Uterus (tissue), 4 donors: ENCODE results near the gene SPP1. TPM values are rescaled to one million over a fixed set of nuclear protein-coding genes. Genes with fewer than 3 reads are reported as not detected.

Source experiments
- DNase-seq, 2 donors: peaks; one replicate each; pipeline ENCODE4 v3.0.0-alpha.2; 2019 to 2020
- H3K27ac ChIP-seq, 2 donors: fragments of 200-600 bp; sonication (generic); 1 replicate in 1 of 2; 2 replicates in 1 of 2; pipeline ENCODE4 v1.5.1; 2016 to 2018
- H3K27me3 ChIP-seq, 2 donors: fragments of 200-600 bp; sonication (generic); one replicate each; pipeline ENCODE4 v1.5.1; 2018 to 2019; ENCODE audit warnings: control low read depth in 1 of 2
- H3K36me3 ChIP-seq, 2 donors: fragments of 200-600 bp; sonication (generic); one replicate each; pipeline ENCODE4 v1.5.1; 2019; ENCODE audit warnings: control low read depth in 1 of 2
- H3K4me1 ChIP-seq, 2 donors: fragments of 200-600 bp; sonication (generic); one replicate each; pipeline ENCODE4 v1.5.1; 2018 to 2019; ENCODE audit warnings: control low read depth in 1 of 2
- H3K4me3 ChIP-seq, 2 donors: fragments of 200-600 bp; sonication (generic); 1 replicate in 1 of 2; 2 replicates in 1 of 2; pipeline ENCODE4 v1.5.1; 2018 to 2019; ENCODE audit warnings: mild to moderate bottlenecking in 1 of 2
- H3K9me3 ChIP-seq, 2 donors: fragments of 200-600 bp; sonication (generic); one replicate each; pipeline ENCODE4 v1.5.1; 2019; ENCODE audit warnings: control low read depth in 1 of 2
- POLR2A ChIP-seq, 2 donors: fragments of 450-650 bp; IDR thresholded peaks; one replicate each; pipeline ENCODE4 v1.6.1; 2016; ENCODE audit warnings: antibody characterized with exemption in 2 of 2, mild to moderate bottlenecking in 1 of 2, moderate library complexity in 1 of 2
- intact Hi-C: fragments of 100-400 bp; cut with DNase I; formaldehyde crosslinking; loops from one replicate; pipeline ENCODE4 v1.15.1; 2023; ENCODE audit warnings: low total_unique reads
- total RNA-seq, 4 donors: library from RNA; depleted of rRNA in 3 of 4; stranded (reverse); fragments of >200 nt in 3 of 4; gene quantifications; one replicate each; pipeline versions ENCODE4 v1.1.0 to v1.2.4, GENCODE V29; 2014 to 2023
- TF ChIP-seq, protein P1 (sequence below), 4 experiments: fragments of 200-600 bp in 2 of 4; fragments of 450-650 bp in 2 of 4; sonication (generic) in 2 of 4; IDR thresholded peaks; one replicate each; pipeline ENCODE4 v1.5.1; 2016 to 2019; ENCODE audit warnings: antibody characterized with exemption in 4 of 4, mild to moderate bottlenecking in 2 of 4, moderate library complexity in 1 of 4
- donor health status: DM: yes; HTN: yes; CAD: no.

SPP1 gene
- total RNA-seq, 4 donors from 2014 or later = 10.1 to 98.6 TPM; not detected in 2

DNA sequence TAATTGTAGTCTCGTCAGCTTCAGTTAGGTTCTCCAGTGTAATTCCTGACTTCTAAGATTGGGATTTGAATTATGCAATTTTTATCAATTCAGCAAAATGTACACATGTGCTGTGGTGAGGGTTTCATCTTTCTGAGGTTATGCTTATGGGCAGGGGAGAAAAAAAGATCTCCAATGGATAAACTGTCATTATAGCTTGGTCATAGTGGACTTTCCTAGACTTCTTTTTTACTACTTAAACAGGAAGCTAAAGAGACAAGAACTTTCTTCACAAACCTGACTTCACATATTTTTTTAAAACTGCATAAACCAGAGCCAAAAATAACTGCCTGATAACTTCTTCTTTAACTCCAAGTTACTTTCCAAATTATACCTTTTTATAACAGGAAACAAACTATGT is 21.7 kb upstream of the SPP1 start:
- Histone ChIP-seq H3K27ac (no peak overlapping the region), H3K9me3 (no peaks in the 10 kb centered on the region), H3K4me1 (no peaks in the 10 kb centered on the region), H3K27me3 (no peaks in the 10 kb centered on the region), H3K4me3 (no peak overlapping the region), H3K36me3 (no peaks in the 10 kb centered on the region)
- TF ChIP-seq, protein P1, sequence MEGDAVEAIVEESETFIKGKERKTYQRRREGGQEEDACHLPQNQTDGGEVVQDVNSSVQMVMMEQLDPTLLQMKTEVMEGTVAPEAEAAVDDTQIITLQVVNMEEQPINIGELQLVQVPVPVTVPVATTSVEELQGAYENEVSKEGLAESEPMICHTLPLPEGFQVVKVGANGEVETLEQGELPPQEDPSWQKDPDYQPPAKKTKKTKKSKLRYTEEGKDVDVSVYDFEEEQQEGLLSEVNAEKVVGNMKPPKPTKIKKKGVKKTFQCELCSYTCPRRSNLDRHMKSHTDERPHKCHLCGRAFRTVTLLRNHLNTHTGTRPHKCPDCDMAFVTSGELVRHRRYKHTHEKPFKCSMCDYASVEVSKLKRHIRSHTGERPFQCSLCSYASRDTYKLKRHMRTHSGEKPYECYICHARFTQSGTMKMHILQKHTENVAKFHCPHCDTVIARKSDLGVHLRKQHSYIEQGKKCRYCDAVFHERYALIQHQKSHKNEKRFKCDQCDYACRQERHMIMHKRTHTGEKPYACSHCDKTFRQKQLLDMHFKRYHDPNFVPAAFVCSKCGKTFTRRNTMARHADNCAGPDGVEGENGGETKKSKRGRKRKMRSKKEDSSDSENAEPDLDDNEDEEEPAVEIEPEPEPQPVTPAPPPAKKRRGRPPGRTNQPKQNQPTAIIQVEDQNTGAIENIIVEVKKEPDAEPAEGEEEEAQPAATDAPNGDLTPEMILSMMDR (IDR thresholded peaks at IDR 0.05) = no peak
- TF ChIP-seq POLR2A (IDR thresholded peaks at IDR 0.05) = no peak
- intact Hi-C loops = no loop called here
- DNase-seq = no peak

DNA sequence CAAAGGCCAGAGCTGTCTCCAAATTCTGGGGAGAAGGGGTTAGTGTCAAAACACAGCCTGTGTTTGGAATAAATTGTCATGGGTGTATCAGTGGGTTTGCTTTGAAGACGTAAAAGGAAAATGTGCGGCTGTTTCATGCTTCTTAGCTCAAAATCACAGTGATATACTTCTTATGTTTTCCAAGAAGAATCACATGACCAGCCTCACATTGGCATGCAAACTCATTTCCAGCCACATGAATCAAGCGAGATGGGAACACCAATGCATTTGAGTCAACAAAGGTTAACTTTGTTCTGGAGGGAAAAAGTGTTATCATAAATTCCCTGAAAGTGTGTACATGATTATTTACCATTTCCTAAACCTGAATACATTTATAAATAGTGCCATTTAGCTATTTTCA is 19.0 kb upstream of the SPP1 start:
- H3K4me1 ChIP-seq = no peaks in the 10 kb centered on the region
- no peak overlapping the region for H3K4me3 ChIP-seq
- H3K27ac ChIP-seq = no peak overlapping the region
- H3K9me3 ChIP-seq = no peaks in the 10 kb centered on the region
- intact Hi-C loops = no loop called here
- H3K27me3 ChIP-seq = no peaks in the 10 kb centered on the region
- H3K36me3 ChIP-seq = no peaks in the 10 kb centered on the region
- TF ChIP-seq POLR2A (IDR thresholded peaks at IDR 0.05) = no peak
- TF ChIP-seq, protein P1 (IDR thresholded peaks at IDR 0.05) = no peak
- DNase-seq = no peak

DNA sequence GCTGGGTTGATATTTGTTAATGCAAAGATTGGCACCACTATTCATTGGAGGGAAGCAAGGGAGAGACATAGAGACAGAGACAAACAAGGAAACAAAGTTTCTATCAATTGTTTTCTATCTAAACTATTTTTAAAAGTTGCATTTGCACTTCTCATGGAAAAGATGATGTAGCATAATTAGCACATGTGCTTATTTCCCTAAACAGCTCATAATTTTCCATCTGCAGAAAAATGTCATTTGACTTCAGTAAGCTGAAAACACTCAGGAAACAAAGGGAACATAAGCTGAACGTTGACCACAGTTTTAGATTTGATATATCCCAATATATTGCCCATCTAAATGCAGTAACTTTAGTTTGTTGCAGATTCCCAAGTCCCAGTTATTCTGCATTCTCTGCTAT is 18.5 kb upstream of the SPP1 start:
- Histone ChIP-seq H3K27ac (no peak overlapping the region), H3K4me1 (no peaks in the 10 kb centered on the region), H3K36me3 (no peaks in the 10 kb centered on the region), H3K4me3 (no peak overlapping the region), H3K27me3 (no peaks in the 10 kb centered on the region), H3K9me3 (no peaks in the 10 kb centered on the region)
- intact Hi-C loops = no loop called here
- no peak for TF ChIP-seq POLR2A (IDR thresholded peaks at IDR 0.05)
- TF ChIP-seq, protein P1 (IDR thresholded peaks at IDR 0.05) = no peak
- no peak for DNase-seq

DNA sequence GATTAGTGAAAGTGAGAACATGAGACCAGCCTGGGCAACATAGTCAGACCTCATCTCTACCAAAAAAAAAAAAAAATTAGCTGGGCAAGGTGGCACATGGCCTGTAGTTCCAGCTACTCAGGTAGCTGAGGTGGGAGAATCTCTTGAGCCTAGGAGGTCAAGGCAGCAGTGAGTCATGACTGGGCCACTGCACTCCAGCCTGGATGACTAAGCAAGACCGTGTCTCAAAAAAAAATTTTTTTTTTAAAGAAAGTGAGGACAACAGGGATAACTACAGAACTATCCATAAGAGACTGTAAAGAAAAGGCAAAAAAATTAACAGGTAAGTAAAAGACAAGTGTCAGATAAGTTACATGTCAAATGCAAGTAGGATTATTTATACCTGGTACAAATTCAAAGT is 13.5 kb upstream of the SPP1 start:
- no peak for DNase-seq
- no peak for TF ChIP-seq POLR2A (IDR thresholded peaks at IDR 0.05)
- TF ChIP-seq, protein P1 (IDR thresholded peaks at IDR 0.05) = no peak
- H3K27me3 ChIP-seq = no peaks in the 10 kb centered on the region
- no peak overlapping the region for H3K27ac ChIP-seq
- intact Hi-C loops = loop anchor here (10.0 kb wide), 1 partner anchor 97 kb away; no protein-coding TSS in a partner anchor
- H3K9me3 ChIP-seq = no peaks in the 10 kb centered on the region
- no peak overlapping the region for H3K4me3 ChIP-seq
- no peaks in the 10 kb centered on the region for H3K4me1 ChIP-seq
- no peaks in the 10 kb centered on the region for H3K36me3 ChIP-seq

DNA sequence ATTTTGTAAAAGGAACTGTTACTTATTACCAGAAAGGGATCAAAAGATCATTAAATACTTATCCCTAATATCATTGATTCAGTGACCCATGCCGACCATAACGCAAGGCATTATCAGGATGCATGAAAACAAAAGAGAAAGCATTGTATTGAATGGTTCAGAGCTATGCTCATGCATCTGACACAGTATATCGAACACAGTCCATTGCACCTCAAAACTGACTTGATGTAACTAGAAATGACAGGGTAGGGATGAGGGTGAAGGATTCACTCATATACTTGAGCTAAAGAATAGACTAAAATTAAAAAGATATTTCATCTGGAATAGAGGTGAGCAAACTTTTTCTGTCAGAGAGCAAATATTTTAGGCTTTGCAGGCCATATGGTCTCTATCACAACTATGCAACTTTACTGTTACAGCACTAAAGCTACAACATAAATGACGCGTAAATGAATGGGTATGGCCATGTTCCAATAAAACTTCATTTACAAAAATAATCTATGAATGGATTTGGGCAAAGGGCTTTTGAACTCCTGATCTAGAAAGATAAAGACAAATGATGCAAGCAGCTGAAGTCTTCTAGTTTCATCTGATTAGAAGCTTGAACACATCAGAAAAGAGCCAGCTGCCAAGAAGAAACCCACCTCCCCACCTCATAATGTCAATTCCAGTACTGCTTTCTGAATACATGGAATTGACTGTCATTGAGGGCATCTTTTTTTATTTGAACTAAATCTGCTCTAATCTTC is 12.9 kb upstream of the SPP1 start:
- H3K27me3 ChIP-seq = no peaks in the 10 kb centered on the region
- no peaks in the 10 kb centered on the region for H3K36me3 ChIP-seq
- H3K27ac ChIP-seq = no peak overlapping the region
- TF ChIP-seq, protein P1 (IDR thresholded peaks at IDR 0.05) = no peak
- TF ChIP-seq POLR2A (IDR thresholded peaks at IDR 0.05) = no peak
- H3K9me3 ChIP-seq = no peaks in the 10 kb centered on the region
- H3K4me3 ChIP-seq = no peak overlapping the region
- DNase-seq = no peak
- intact Hi-C loops = loop anchor here (10.0 kb wide), 1 partner anchor 98 kb away; no protein-coding TSS in a partner anchor
- no peaks in the 10 kb centered on the region for H3K4me1 ChIP-seq
